GM18873 (cell line): ENCODE measurements around the gene HSFX3.
"Not testable (repeated sequence)": the region's sequence is repeated elsewhere in the genome, so short reads cannot be mapped to it uniquely, and the experiment has no call there.

ENCODE experiments used
- ATAC-seq: cut with Tn5 transposase; IDR thresholded peaks from one replicate; pipeline ENCODE4 v1.9.1; 2021; ENCODE audit warnings: mild to moderate bottlenecking, moderate library complexity, moderate number of reproducible peaks; ENCODE audit not compliant: unreplicated experiment, low FRiP score

The HSFX3 gene

DNA sequence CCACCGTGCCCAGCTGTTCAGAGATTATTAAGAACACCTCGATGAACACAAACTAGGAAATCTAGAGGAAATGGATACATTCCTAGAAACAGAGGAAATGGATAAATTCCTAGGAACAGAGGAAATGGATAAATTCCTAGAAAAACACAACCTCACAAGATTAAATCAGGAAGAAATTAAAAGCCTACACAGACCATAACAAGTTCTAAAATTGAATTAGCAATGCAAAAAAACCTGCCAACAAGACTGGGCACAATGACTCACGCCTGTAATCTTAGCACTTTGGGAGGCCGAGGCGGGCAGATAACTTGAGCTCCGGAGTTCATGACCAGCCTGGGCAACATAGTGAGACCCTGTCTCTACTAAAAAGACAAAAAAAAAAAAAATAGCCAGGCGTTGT, 31.5 kb downstream of the HSFX3 start:
- no peak for ATAC-seq

DNA sequence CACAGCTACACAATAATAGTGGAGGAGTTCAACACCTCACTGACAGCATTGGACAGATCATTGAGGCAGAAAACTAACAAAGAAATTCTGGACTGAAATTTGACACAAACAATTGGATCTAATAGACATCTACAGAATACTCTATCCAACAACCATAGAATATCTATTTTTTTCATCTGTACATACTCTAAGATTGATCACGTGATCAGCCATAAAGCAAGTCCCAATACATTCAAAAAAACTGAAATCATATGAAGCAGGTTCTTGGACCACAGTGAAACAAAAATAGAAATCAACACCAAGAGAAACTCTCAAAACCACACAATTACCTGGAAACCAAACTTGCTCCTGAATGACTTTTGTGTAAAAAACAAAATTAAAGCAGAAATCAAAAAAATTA, 32.4 kb downstream of the HSFX3 start:
- ATAC-seq = no peak

GRCh38 chrX:149516604-149517003, 33.1 kb downstream of the HSFX3 start:
- no peak for ATAC-seq

- ATAC-seq = no peak
Measured at GRCh38 chrX:149515954-149516602, 33.6 kb downstream of the HSFX3 start.

- ATAC-seq = no peak
Measured at GRCh38 chrX:149513825-149514428, 35.8 kb downstream of the HSFX3 start.

GRCh38 chrX:149512225-149512885, 37.4 kb downstream of the HSFX3 start:
- no peak for ATAC-seq

GRCh38 chrX:149511081-149511480, 38.6 kb downstream of the HSFX3 start:
- no peak for ATAC-seq

DNA sequence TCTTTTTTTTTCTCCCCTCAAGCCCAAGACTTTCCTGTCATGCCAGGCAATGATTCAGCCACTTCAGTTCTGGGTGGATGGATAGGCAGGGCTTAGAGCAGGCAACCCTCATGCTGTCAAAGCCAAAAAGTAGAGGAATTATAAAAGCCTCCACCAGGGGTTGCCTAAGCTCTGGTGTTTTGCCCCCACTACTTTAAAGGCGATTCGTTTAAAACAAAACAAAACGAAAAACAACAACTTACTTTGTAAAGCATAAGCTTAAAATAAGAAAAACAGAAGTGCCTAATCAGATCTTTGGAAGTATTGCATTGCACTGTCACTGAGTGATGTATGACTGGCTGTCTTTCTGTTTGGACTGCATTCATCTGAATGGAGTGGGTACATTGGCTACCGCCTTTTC, 39.3 kb downstream of the HSFX3 start:
- ATAC-seq = no peak

DNA sequence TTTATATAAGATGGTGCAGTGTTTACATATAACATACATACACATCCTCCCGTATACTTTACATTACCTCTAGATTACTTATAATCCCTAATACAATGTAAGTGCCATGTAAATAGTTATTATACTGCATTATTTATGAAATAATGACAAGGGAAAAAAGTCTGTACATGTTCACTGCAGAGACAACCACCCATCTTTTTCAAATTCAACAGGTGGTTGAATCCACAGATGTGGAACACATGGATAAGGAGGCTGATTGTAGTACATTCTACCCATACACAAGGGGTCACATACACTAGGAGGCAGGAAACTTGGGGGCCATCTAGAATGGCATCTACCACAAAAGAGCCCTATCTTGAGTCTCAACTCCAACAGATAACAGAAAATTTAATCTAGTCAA, 41.3 kb downstream of the HSFX3 start:
- ATAC-seq = no peak

DNA sequence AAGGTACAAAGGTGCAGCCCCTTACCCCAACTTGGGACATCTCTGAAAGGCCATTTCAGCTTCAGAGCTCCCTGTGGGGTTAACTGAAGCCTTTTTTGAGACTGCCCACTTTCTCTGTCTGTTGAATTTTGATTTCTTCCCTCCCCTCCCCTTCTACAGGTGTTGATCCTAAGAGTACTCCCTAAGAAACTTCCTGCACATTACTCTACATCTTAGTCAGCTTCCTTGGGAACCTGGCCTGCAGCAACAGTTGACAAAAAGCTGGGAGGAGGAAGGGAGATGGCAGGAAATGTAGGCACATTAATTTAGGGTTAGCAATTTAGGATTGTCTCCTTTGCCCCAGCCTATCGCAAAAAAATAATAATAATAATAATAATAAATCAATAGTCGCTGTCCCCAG, 43.4 kb downstream of the HSFX3 start:
- no peak for ATAC-seq

DNA sequence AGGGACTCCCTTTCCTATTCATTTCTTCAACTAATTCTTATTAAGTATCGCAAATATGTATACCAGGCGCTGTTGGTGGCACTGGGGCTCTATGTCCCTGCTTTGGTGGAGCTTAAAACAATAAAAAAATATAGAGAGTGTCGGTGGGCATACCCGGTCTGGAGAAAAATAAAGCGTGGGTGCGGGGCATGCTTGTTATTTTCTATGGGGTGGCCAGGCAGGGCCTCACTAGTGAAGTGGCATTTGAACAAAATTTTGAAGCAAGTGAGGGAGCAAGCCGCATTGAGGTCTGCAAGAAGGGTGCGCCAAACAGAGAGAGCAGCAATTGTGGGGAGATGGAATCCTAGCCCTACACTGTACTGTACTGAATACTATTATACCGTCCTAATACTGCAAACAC, 44.1 kb downstream of the HSFX3 start:
- no peak for ATAC-seq

DNA sequence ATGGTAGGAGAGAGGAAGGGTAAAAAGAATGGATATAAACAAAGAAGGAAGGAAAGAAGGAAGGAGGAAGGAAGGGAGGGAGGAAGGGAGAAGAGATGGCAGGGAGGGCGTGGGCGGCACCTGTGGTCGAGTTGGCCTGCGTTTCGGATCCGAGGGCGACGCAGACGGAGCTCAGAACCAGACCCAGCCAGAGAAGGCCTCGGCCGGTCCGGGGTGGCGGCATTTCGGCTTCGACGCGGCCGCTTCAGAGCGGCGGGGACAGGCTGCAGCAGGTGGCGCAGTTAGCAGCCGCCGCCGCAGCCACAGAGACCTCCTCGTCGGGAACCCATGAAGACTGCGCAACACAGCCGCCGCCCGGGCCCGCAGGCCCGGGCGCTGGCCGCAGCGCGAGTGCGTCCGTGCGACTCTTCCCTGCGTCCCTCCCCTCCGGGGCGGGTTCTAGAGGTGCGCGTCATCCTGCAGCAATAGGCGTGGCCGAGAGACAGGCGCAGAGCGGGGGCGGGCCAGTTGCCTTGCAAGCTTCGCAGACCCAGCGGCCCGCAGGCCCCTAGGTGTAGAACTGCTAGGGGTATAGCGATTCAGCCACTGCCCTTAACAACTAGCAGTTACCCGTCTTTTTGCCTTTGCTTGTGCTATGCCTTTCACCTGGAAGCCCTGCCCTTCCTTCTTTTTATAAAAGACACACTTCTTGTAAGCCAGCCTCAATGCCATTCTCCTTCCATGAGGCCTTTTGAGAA, 44.6 kb downstream of the HSFX3 start, which contains the start of gene IDS:
TSS of gene IDS (minus strand) at position 392 of the 737 bp plus-strand sequence. CDS start at position 223, 169 bp downstream.
- ATAC-seq = peak; percentile 73

DNA sequence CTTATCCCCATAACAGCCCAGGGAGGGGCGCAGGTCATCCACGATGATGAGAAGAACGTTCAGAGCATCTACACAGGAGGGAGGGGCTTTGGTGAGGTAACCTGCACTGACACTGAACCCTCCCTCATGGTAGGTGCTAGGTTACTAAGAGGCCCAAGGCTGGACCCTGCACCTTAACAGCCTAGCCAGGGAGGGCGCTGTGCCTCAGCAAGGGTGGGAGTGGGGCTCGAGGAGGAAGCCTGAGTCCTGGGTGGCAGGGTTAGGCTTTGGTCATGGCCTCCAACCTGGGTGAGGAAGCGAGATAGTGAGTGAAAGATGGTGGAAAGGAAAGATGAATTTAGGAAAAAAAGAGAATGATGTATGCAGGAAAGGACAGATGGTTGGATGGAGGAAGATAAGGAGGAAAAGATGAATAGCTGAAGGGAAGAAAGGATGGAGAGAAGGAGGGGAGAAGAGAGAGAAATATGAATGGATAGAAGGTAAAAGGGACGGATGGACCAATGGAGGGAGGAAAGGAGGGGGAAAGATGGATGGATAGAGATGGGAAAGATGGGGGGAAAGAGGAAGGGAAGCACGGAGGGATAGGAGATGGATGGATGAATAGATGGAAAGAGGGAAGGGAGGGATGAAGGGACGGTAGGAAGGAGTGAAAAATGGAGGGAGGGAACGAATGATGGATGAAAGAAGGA, 45.4 kb downstream of the HSFX3 start:
- ATAC-seq = peak; percentile 34

- peak; percentile 70 for ATAC-seq
Measured at GRCh38 chrX:149503446-149503845, 46.3 kb downstream of the HSFX3 start.

- not testable (repeated sequence) for ATAC-seq
Measured at GRCh38 chrX:149502923-149503322, 46.8 kb downstream of the HSFX3 start.

- ATAC-seq = no peak
Measured at GRCh38 chrX:149499766-149500165, 50.0 kb downstream of the HSFX3 start.

DNA sequence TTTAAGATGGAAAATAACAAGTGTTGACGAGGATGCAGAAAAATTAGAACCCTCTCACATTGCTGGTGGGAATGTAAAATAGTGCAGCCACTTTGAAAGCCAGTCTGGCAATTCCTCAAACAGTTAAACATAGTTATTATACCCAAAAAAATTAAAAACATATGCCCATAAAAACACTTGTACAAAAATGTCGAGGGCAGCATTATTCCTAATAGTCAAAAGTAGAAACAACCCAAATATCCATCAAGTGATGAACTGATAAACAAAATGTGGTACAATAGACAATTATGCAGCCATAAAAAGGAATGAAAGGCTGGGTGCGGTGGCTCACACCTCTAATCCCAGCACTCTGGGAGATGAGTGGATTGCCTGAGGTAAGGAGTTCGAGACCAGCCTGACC, 51.0 kb downstream of the HSFX3 start:
- ATAC-seq = no peak
